ENCODE data around the gene PACSIN2.

PACSIN2 gene

GRCh38 chr22:42908374-42908746, 106.6 kb downstream of the PACSIN2 start:
- Histone ChIP-seq H3K27ac (ENCODE audit: insufficient read depth, low read depth, low read length, poor library complexity, severe bottlenecking) (no peak overlapping the region), H3K27me3 (ENCODE audit: control insufficient read depth, insufficient read depth, low read length, poor library complexity, severe bottlenecking) (no peaks in the 10 kb centered on the region), H3K4me1 (ENCODE audit: control insufficient read depth, insufficient read depth, low read length) (peaks cover 16% of the 10 kb centered on the region), H3K36me3 (ENCODE audit: control insufficient read depth, insufficient read depth, low read length) (no peaks in the 10 kb centered on the region), H3K4me3 (ENCODE audit: insufficient read depth, low read depth, low read length) (no peak overlapping the region), H3K9me3 (ENCODE audit: control insufficient read depth, low read length) (no peaks in the 10 kb centered on the region)
- 87 to 90% methylated on average over 6 of the region's 6 CpGs for WGBS, 2 experiments

DNA sequence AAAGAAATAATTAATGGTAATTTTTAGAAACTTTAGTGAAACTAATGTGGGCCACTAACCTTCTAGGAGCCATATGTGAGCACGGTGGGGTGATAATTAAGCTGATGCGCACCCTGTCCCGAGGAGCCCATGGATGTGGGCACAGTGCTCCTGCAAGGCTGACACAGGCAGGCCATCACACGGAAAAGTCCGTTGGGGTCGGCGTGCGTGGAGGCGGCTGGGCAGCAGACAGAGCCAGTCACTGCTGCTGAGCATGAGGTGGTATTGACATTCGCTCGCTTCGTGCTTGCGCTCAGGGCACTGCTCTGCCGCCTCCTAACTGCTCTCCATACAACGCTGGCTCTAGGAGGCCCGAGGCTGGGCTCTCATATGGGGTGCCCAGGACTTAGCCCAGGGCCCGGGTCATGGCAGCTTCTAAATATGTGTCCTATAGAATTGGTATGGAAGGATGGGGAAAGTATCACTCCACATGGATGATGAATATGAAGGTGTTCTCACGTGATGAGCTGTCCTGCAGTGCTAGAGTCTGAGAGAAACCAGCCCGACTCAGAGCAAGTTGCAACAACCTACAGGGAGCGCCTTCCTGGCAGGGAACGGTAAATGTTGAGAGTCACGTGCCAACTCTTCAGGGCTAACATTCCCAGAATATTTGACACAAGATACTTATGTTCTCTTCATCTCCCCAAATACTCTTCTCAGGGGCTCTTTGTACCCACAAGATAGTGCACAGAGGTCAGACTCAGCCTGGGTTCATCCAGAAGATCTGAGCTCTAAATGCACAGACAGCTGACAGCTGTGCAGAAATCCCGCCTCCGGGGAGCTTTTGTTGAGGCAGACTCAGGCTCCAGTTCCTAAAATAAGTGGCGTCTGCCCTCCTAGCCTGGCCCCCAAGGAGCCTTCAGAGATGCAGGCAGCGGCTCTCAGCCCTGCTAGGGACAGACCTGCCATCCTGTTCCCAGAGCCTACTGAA, 107.3 kb downstream of the PACSIN2 start:
- peaks cover 16% of the 10 kb centered on the region for H3K4me1 ChIP-seq (ENCODE audit: control insufficient read depth, insufficient read depth, low read length)
- no peaks in the 10 kb centered on the region for H3K27me3 ChIP-seq (ENCODE audit: control insufficient read depth, insufficient read depth, low read length, poor library complexity, severe bottlenecking)
- WGBS, 2 experiments = 91% methylated on average over 26 of the region's 26 CpGs
- H3K9me3 ChIP-seq (ENCODE audit: control insufficient read depth, low read length) = no peaks in the 10 kb centered on the region
- no peak overlapping the region for H3K4me3 ChIP-seq (ENCODE audit: insufficient read depth, low read depth, low read length)
- H3K36me3 ChIP-seq (ENCODE audit: control insufficient read depth, insufficient read depth, low read length) = no peaks in the 10 kb centered on the region
- H3K27ac ChIP-seq (ENCODE audit: insufficient read depth, low read depth, low read length, poor library complexity, severe bottlenecking) = no peak overlapping the region

- no peaks in the 10 kb centered on the region for H3K36me3 ChIP-seq (ENCODE audit: control insufficient read depth, insufficient read depth, low read length)
- H3K4me3 ChIP-seq (ENCODE audit: insufficient read depth, low read depth, low read length) = no peak overlapping the region
- H3K9me3 ChIP-seq (ENCODE audit: control insufficient read depth, low read length) = no peaks in the 10 kb centered on the region
- H3K4me1 ChIP-seq (ENCODE audit: control insufficient read depth, insufficient read depth, low read length) = peaks cover 16% of the 10 kb centered on the region
- 87 to 89% methylated on average over 6 of the region's 6 CpGs for WGBS, 2 experiments
- no peak overlapping the region for H3K27ac ChIP-seq (ENCODE audit: insufficient read depth, low read depth, low read length, poor library complexity, severe bottlenecking)
- no peaks in the 10 kb centered on the region for H3K27me3 ChIP-seq (ENCODE audit: control insufficient read depth, insufficient read depth, low read length, poor library complexity, severe bottlenecking)
Measured at GRCh38 chr22:42906605-42907348, 108.2 kb downstream of the PACSIN2 start.

DNA sequence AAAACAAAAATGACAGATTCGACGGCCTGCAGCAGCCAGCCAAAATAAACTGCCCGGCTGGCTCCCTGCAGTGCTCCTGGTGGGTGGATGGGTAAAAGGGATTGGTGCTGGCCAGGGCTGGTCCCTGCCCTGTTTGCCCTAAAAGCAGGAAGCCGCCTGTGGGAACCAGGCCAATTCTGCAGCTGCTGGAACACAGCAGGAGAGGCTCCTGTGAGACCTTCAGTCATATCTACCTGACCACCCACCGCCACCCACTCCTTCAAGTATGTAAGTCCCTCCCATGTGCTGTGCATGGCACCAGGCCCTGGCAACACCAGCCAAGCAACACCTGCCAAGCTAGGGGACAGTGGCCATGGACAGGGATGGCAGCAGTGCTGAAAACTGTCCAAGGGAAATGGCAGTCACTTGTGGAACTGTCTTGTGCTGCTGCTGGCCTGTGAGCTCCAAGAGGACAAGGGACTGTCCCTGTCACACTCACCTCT, 109.2 kb downstream of the PACSIN2 start:
- Histone ChIP-seq H3K4me3 (ENCODE audit: insufficient read depth, low read depth, low read length) (no peak overlapping the region), H3K4me1 (ENCODE audit: control insufficient read depth, insufficient read depth, low read length) (peaks cover 16% of the 10 kb centered on the region), H3K27me3 (ENCODE audit: control insufficient read depth, insufficient read depth, low read length, poor library complexity, severe bottlenecking) (no peaks in the 10 kb centered on the region), H3K36me3 (ENCODE audit: control insufficient read depth, insufficient read depth, low read length) (no peaks in the 10 kb centered on the region), H3K27ac (ENCODE audit: insufficient read depth, low read depth, low read length, poor library complexity, severe bottlenecking) (no peak overlapping the region), H3K9me3 (ENCODE audit: control insufficient read depth, low read length) (no peaks in the 10 kb centered on the region)
- WGBS, 2 experiments = 88 to 90% methylated on average over 5 of the region's 5 CpGs

DNA sequence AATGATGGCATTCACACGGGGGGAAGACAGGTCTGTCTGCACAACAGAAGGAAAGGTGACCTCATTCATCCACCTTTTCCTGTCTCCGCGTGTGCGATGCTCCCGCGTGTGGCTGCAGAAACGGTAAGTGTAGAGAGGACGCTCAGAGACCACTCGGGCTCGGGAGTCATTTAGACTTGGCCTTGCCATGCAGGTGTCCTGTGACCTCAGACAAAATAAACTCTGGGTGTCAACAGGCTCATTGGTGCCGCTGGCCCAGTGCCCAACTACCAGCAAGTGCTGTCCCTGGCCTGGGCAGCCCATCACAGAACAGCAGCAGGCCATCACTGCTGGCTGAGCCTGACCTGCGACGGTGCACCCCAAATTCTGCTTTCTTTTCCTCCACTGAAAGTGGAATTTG, 109.7 kb downstream of the PACSIN2 start:
- H3K9me3 ChIP-seq (ENCODE audit: control insufficient read depth, low read length) = no peaks in the 10 kb centered on the region
- H3K4me1 ChIP-seq (ENCODE audit: control insufficient read depth, insufficient read depth, low read length) = peaks cover 16% of the 10 kb centered on the region
- no peak overlapping the region for H3K27ac ChIP-seq (ENCODE audit: insufficient read depth, low read depth, low read length, poor library complexity, severe bottlenecking)
- no peak overlapping the region for H3K4me3 ChIP-seq (ENCODE audit: insufficient read depth, low read depth, low read length)
- 88 to 93% methylated on average over 13 of the region's 13 CpGs for WGBS, 2 experiments
- no peaks in the 10 kb centered on the region for H3K27me3 ChIP-seq (ENCODE audit: control insufficient read depth, insufficient read depth, low read length, poor library complexity, severe bottlenecking)
- H3K36me3 ChIP-seq (ENCODE audit: control insufficient read depth, insufficient read depth, low read length) = no peaks in the 10 kb centered on the region

- peaks cover 16% of the 10 kb centered on the region for H3K4me1 ChIP-seq (ENCODE audit: control insufficient read depth, insufficient read depth, low read length)
- no peak overlapping the region for H3K27ac ChIP-seq (ENCODE audit: insufficient read depth, low read depth, low read length, poor library complexity, severe bottlenecking)
- no peaks in the 10 kb centered on the region for H3K9me3 ChIP-seq (ENCODE audit: control insufficient read depth, low read length)
- no peaks in the 10 kb centered on the region for H3K36me3 ChIP-seq (ENCODE audit: control insufficient read depth, insufficient read depth, low read length)
- no peaks in the 10 kb centered on the region for H3K27me3 ChIP-seq (ENCODE audit: control insufficient read depth, insufficient read depth, low read length, poor library complexity, severe bottlenecking)
- H3K4me3 ChIP-seq (ENCODE audit: insufficient read depth, low read depth, low read length) = no peak overlapping the region
- 88 to 92% methylated on average over 12 of the region's 12 CpGs for WGBS, 2 experiments
Measured at GRCh38 chr22:42904050-42904449, 110.9 kb downstream of the PACSIN2 start.

DNA sequence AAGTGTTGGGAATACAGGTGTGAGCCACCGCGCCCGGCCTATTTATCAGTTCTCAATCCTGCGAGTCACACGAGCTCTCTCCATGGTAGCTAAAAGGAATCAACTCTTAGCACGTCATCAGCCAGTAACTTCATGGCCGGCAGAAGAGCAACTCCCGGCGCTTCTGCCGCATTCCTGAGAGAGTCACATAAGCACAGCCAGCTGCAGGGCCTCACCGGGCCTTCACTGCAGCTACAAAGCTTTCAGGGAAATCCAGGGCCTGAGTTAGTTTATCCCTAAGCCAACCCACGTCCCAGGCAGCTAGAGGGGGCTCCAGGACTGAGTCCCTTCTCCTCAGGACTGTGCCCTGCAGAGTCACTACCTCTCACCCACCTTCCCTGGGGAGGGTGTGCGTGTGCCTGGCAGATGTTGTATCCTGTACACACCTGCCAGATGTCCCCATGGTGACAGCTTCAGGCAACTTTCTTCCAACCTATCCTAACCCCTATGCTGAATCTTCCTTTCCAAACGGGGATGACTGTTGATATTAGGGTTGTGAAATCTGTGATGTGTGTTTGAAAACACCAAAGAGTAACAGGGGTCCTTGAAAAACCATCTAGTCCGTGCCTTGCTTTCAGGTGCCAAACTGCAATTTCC, 112.0 kb downstream of the PACSIN2 start:
- 84 to 85% methylated on average over 15 of the region's 15 CpGs for WGBS, 2 experiments
- Histone ChIP-seq H3K9me3 (ENCODE audit: control insufficient read depth, low read length) (no peaks in the 10 kb centered on the region), H3K27ac (ENCODE audit: insufficient read depth, low read depth, low read length, poor library complexity, severe bottlenecking) (peak overlapping the region; percentile 9), H3K4me1 (ENCODE audit: control insufficient read depth, insufficient read depth, low read length) (peaks cover 16% of the 10 kb centered on the region), H3K27me3 (ENCODE audit: control insufficient read depth, insufficient read depth, low read length, poor library complexity, severe bottlenecking) (no peaks in the 10 kb centered on the region), H3K4me3 (ENCODE audit: insufficient read depth, low read depth, low read length) (no peak overlapping the region), H3K36me3 (ENCODE audit: control insufficient read depth, insufficient read depth, low read length) (no peaks in the 10 kb centered on the region)

- no peak overlapping the region for H3K27ac ChIP-seq (ENCODE audit: insufficient read depth, low read depth, low read length, poor library complexity, severe bottlenecking)
- WGBS, 2 experiments = 92% methylated on average over 14 of the region's 14 CpGs
- H3K36me3 ChIP-seq (ENCODE audit: control insufficient read depth, insufficient read depth, low read length) = no peaks in the 10 kb centered on the region
- H3K4me3 ChIP-seq (ENCODE audit: insufficient read depth, low read depth, low read length) = no peak overlapping the region
- no peaks in the 10 kb centered on the region for H3K9me3 ChIP-seq (ENCODE audit: control insufficient read depth, low read length)
- H3K4me1 ChIP-seq (ENCODE audit: control insufficient read depth, insufficient read depth, low read length) = peaks cover 16% of the 10 kb centered on the region
- no peaks in the 10 kb centered on the region for H3K27me3 ChIP-seq (ENCODE audit: control insufficient read depth, insufficient read depth, low read length, poor library complexity, severe bottlenecking)
Measured at GRCh38 chr22:42901790-42902508, 113.0 kb downstream of the PACSIN2 start.

DNA sequence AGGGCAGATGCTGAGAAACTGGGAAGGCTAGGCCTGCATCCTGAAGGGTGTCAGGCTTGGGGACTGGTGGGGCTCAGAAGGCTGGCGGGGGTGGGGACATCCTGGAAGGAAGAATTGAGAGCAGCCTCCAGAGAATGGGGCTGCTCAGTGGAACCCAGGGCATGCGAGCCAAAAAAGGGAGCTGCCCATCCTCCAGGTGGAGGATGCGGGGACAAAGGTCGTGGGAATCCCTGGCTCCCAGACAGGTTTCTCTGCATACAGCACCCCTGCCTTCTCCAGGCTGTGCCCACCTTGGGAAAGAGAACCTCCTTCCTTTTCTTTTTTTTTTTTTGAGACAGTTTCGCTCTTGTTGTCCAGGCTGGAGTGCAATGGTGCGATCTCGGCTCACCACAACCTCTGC, 117.0 kb downstream of the PACSIN2 start:
- H3K27ac ChIP-seq (ENCODE audit: insufficient read depth, low read depth, low read length, poor library complexity, severe bottlenecking) = no peak overlapping the region
- H3K27me3 ChIP-seq (ENCODE audit: control insufficient read depth, insufficient read depth, low read length, poor library complexity, severe bottlenecking) = no peaks in the 10 kb centered on the region
- no peaks in the 10 kb centered on the region for H3K9me3 ChIP-seq (ENCODE audit: control insufficient read depth, low read length)
- 91 to 93% methylated on average over 7 of the region's 7 CpGs for whole genome bisulfite sequencing, 2 experiments
- H3K4me3 ChIP-seq (ENCODE audit: insufficient read depth, low read depth, low read length) = no peak overlapping the region
- no peaks in the 10 kb centered on the region for H3K36me3 ChIP-seq (ENCODE audit: control insufficient read depth, insufficient read depth, low read length)
- H3K4me1 ChIP-seq (ENCODE audit: control insufficient read depth, insufficient read depth, low read length) = no peaks in the 10 kb centered on the region

All from ectodermal cell (in vitro differentiated cells).